Naive thymus-derived CD8-positive, alpha-beta T cell (primary cell): Measurements from ENCODE around the gene CFAP298. TPM values are rescaled to one million over a fixed set of nuclear protein-coding genes. Genes with fewer than 3 reads are reported as not detected.
"Not testable (repeated sequence)": the region's sequence is repeated elsewhere in the genome, so short reads cannot be mapped to it uniquely, and the experiment has no call there.

Source experiments
- ATAC-seq, 2 donors: fragments of 150-1000 bp; cut with Tn5 transposase in 1 of 2; sonication (Bioruptor Pico), chemical (Tn5 transposase) in 1 of 2; 1 replicate in 1 of 2; 2 replicates in 1 of 2; pipeline ENCODE4 v1.10.0; 2021; ENCODE audit warnings: mild to moderate bottlenecking in 2 of 2, moderate library complexity in 2 of 2
- POLR2A ChIA-PET: fragments of 350-600 bp; sonication (Branson Sonifier 250); formaldehyde crosslinking; loops from one replicate; lab custom pipeline; 2021; ENCODE audit warnings: antibody characterized with exemption; lab: Charles Lee
- DNase-seq, 10 donors: peaks; one replicate each; pipeline versions ENCODE4 v3.0.0 to v3.0.0-alpha.2; 2020 to 2022
- H3K27ac Mint-ChIP-seq, 10 donors: one replicate each; pipeline ENCODE4 v1.8.0; 2020 to 2022; ENCODE audit warnings: mild to moderate bottlenecking in 10 of 10, mixed read lengths in 10 of 10, moderate library complexity in 4 of 10, inconsistent platforms in 1 of 10
- H3K27me3 Mint-ChIP-seq, 5 donors: one replicate each; pipeline ENCODE4 v1.8.0; 2021 to 2022; ENCODE audit warnings: mixed read lengths in 5 of 5
- H3K36me3 Mint-ChIP-seq, 3 donors: one replicate each; pipeline ENCODE4 v1.8.0; 2020 to 2022; ENCODE audit warnings: mixed read lengths in 3 of 3, mild to moderate bottlenecking in 2 of 3, inconsistent platforms in 1 of 3
- H3K4me1 Mint-ChIP-seq, 4 donors: one replicate each; pipeline ENCODE4 v1.8.0; 2021 to 2022; ENCODE audit warnings: mixed read lengths in 4 of 4
- H3K4me3 Mint-ChIP-seq, 10 donors: one replicate each; pipeline ENCODE4 v1.8.0; 2020 to 2022; ENCODE audit warnings: mild to moderate bottlenecking in 10 of 10, mixed read lengths in 10 of 10, moderate library complexity in 6 of 10, inconsistent platforms in 1 of 10
- H3K9me3 Mint-ChIP-seq, 9 donors: one replicate each; pipeline ENCODE4 v1.8.0; 2020 to 2022; ENCODE audit warnings: mixed read lengths in 9 of 9, mild to moderate bottlenecking in 3 of 9, inconsistent platforms in 1 of 9, moderate library complexity in 1 of 9
- polyA plus RNA-seq, 3 donors: library from polyadenylated mRNA; unstranded; fragments of 300-500 nt; fragmentation: Illumina TruSeq; gene quantifications; one replicate each; pipeline ENCODE4 v1.2.3, GENCODE V29; 2021
- total RNA-seq, 8 experiments: library from RNA in 2 of 8; stranded (reverse) in 2 of 8; gene quantifications; one replicate each; pipeline ENCODE4 v1.2.3 and lab custom pipeline; 2021 to 2026

CFAP298 gene
- total and polyA plus RNA-seq, 5 experiments from 2014 or later: 35.0 to 64.2 (median 59.4) TPM

DNA sequence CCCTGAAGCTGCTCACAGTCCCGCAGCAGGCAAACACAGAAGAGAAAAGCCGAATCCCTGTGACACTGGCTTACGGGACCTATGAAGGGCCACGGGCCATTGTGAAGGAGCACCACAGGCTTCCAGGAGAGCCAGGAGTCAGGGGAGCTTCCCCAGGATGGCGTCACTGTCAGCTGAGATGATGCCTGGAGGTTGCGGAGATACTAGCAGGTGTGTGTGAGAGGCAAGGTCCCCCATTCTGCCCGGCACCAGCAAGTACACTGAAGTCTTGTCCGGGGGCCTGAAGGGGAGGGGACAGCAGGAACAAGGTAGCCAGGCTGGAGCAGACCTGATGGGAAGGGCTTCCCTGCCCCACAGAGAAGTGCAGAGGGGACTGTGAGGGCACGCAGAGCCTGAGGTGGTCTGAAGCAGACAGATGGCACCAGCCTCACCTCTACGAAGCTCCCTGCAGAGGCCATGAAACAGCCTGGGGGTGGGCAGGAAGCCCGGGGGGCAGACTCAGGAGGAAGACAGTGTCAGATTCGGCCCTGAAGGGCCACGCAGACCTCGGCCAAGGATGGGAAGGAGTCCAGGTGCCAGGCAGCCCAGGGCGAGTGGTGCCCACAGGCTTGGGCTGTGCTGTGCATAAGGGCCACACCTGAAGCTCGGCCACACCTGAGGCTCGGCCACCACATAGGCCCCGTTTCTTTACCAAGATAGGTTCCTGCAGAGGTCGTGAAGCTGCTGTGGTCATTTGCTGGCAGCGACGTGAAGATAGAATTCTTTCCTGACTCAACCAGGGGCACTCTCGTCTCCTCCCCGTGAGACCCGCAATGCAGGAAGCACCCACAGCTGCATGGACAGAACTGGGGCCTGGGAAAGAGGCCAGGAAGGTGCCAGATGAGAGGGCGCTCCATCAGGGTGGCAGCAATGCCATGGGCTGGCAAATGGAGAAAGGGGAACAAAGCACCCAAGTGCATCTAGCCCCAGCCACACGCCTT lies 36.9 kb downstream of the CFAP298 start:
- Mint-ChIP-seq H3K27me3 (peaks cover 0 to 2% (median 0%) of the 10 kb centered on the region in 5 donors), H3K36me3 (no peaks in the 10 kb centered on the region), H3K27ac (peak overlapping the region in 1 of 10 donors; percentile 57), H3K4me1 (peaks cover 0 to 15% (median 5%) of the 10 kb centered on the region in 4 donors), H3K9me3 (no peaks in the 10 kb centered on the region), H3K4me3 (no peak overlapping the region)
- DNase-seq (no peak), ATAC-seq (no peak)
- POLR2A ChIA-PET: interaction anchor here (0.6 kb wide), 1 partner anchor 128 kb away, joined by 3 read pairs; no protein-coding TSS in a partner anchor

DNA sequence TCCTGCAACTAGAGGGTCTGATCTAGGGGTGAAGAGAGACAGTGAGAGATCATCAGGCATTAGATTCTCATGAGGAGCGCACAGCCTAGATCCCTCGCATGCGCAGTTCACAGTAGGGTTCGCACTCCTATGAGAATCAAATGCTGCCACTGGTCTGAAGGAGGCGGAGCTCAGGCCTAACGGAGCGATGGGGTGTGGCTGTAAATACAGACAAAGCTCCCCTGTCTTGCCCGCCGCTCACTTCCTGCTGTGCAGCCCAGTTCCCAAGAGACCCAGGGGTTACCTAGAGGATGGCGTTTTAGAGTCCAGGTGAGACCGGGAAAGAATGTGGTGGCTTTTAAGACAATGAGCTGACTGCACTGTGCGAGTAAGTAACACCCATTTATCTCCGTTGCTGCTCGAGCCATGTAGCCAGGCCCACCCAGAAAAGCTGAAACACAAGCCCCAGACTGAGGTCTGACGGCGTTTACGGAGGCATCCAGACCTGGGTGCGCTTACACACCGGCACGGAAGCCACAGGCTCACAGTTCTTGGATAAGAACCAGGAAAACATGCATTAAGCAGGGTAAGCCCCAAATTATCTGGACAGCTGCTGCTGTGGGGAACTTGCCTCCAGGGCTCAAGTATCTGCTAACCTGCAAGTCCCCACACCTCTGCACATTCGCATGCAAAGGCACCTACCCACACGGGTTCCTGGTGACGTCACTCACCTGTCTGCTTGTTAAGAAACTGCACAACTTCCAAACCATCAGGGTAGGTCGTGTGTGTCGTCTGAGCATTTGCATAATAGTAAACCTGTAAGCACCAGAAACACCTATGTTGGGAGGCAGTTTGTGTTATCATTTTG lies 39.4 kb downstream of the CFAP298 start:
- Mint-ChIP-seq H3K27ac (no peak overlapping the region), H3K9me3 (no peaks in the 10 kb centered on the region), H3K27me3 (no peaks in the 10 kb centered on the region), H3K4me1 (peaks cover 7 to 26% (median 23%) of the 10 kb centered on the region in 4 donors), H3K4me3 (no peak overlapping the region), H3K36me3 (no peaks in the 10 kb centered on the region)
- DNase-seq (no peak), ATAC-seq (no peak)
- POLR2A ChIA-PET: no interaction called here

DNA sequence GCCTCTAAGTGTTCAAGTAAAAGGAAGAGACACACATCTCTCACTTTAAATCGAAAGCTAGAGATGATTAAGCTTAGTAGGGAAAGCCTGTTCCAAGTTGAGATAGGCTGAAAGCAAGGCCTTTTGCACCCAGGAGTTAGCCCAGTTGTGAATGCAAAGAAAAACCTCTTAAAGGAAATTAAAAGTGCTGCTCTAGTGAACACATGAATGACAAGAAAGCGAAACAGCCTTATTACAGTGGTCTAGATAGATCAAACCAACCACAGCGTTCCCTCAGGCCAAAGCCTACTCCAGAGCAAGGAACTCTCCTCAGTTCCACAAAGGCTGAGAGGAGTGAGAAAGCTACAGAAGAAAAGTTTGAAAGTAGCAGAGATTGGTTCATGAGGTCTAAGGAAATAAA lies 41.7 kb downstream of the CFAP298 start:
- peaks cover 0 to 4% (median 0%) of the 10 kb centered on the region in 9 donors for H3K9me3 Mint-ChIP-seq
- peaks cover 3 to 15% (median 11%) of the 10 kb centered on the region in 3 donors for H3K36me3 Mint-ChIP-seq
- H3K4me3 Mint-ChIP-seq: peak overlapping the region; percentile 89 to 98 (median 94)
- ATAC-seq (no peak), DNase-seq (no peak)
- peak overlapping the region in 9 of 10 donors; percentile 89 to 97 (median 95) for H3K27ac Mint-ChIP-seq
- no peaks in the 10 kb centered on the region for H3K27me3 Mint-ChIP-seq
- H3K4me1 Mint-ChIP-seq: peaks cover 8 to 27% (median 24%) of the 10 kb centered on the region in 4 donors
- POLR2A ChIA-PET: interaction anchor here (1.2 to 4.8 kb wide), 6 partner anchors 10 to 177 kb away, joined by 3 to 39 read pairs (median 8); partner anchors contain the start of genes CFAP298, EVA1C and URB1

DNA sequence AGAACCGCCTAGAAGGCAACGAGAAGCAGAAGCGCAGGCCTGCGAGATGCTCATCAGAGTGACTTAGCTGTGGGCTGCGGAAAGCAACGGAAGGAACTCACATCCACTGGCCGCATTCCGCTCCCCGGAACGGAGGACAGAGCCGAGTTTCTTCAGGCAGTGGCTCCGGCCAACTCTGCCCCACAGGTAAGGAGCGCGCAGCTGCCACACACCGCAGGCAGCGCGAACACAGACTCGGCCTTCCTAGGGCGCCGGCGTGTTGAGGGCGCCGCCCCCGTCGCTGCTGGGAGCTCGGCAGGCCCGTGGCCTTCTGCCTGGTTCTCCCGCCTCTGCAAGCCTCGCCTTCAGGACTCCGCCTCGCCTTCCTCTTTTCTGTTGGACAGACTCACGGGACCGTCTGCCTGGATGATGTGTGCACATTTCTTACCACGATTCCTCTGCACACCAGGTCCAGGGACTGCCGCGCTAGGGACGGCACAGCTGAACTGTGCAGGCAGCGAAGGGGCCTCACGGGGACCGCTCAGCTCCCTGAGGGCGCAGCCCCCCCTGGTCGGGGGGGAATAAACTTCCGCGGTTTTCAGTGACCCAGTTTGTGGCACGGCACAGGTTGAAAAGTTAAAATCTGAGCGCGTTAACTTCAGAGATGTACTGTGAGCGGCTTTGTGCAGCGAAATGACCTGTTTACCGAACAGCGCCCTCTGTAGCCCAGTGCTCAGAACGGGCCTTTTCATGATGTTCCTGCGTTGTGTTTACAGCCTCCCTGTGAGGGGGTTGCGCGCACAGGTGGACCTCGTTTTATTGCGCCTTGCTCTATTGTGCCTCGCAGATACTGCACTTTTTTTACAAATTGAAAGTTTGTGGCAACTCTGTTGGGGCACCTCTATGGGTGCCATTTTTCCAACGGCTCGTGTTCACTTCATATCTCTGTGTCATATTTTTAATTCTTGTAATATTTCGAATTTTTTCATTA lies 42.6 kb downstream of the CFAP298 start:
- no peaks in the 10 kb centered on the region for H3K27me3 Mint-ChIP-seq
- H3K4me1 Mint-ChIP-seq: peaks cover 8 to 27% (median 24%) of the 10 kb centered on the region in 4 donors
- peaks cover 0 to 13% (median 6%) of the 10 kb centered on the region in 9 donors for H3K9me3 Mint-ChIP-seq
- H3K36me3 Mint-ChIP-seq: peaks cover 12 to 25% (median 18%) of the 10 kb centered on the region in 3 donors
- peak overlapping the region; percentile 89 to 97 (median 94) for H3K27ac Mint-ChIP-seq
- peak; percentile 70 to 90 (median 80) for DNase-seq
- POLR2A ChIA-PET: interaction anchor here (0.6 to 4.8 kb wide), 12 partner anchors 9 to 1019 kb away, joined by 3 to 39 read pairs (median 4); partner anchors contain the start of genes CFAP298, DONSON, EVA1C and URB1
- peak overlapping the region; percentile 89 to 98 (median 94) for H3K4me3 Mint-ChIP-seq
- peak; percentile 88 to 90 for ATAC-seq

DNA sequence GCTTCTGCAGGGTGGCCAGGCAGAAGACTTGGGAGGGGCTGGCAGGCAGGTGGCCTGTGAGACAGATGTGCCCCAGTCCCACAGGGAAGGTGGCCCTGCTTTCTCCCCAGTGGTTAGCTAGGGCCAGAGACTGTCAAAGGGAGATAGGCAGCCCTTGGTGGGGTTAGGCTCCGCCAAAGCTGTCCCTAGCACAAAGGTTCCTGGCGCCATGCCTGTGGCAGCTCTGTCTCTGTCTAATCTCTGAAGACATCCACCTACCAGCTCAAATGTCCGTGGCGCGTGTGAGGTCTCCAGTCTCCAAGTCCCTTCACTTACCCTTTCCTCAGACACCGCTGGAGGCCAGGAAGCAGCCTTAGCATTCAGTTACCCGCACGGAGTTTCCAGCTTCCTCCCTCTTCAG lies 44.6 kb downstream of the CFAP298 start:
- ATAC-seq: no peak
- Mint-ChIP-seq H3K36me3 (peaks cover 14 to 30% (median 19%) of the 10 kb centered on the region in 3 donors), H3K27ac (no peak overlapping the region), H3K9me3 (peaks cover 0 to 15% (median 6%) of the 10 kb centered on the region in 9 donors), H3K4me3 (no peak overlapping the region), H3K27me3 (no peaks in the 10 kb centered on the region), H3K4me1 (peaks cover 8 to 32% (median 25%) of the 10 kb centered on the region in 4 donors)
- no peak for DNase-seq
- POLR2A ChIA-PET: interaction anchor here (4.8 kb wide), 1 partner anchor 156 kb away, joined by 39 read pairs; the partner anchor contains the start of gene EVA1C

DNA sequence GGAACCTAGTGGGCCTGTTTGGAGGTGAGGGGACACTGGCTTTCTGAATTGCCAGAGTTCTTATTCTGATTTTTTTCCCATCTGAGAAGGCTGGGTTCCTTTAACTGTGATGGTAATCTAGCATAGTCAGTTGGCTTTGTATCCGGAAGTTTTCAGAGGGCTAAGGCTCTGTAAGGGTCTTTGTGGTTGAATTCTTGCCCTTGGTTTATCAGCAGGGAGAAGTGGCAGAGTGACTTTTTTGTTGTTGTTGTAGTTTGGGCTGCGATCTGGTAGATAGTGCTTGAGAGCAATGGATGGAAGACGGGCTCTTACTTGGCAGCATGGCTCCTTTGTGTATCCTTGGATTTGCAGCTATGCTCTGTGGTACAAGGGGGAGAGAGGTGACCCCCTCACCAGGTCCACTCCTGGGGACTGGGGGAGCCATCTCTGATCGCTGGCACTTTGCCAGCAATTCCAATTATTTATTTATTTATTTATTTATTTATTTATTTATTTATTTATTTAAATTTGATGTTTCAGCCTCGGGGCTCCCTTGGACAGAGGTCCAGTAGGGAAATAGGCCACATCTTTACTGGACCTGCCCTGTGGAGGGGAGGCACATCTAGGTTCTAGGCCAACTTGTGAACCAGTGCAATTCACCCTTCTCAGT lies 45.3 kb downstream of the CFAP298 start:
- POLR2A ChIA-PET: no interaction called here
- peaks cover 0 to 15% (median 6%) of the 10 kb centered on the region in 9 donors for H3K9me3 Mint-ChIP-seq
- DNase-seq: no peak
- H3K36me3 Mint-ChIP-seq: peaks cover 14 to 30% (median 19%) of the 10 kb centered on the region in 3 donors
- peak overlapping the region in 1 of 10 donors; percentile 6 for H3K4me3 Mint-ChIP-seq
- no peaks in the 10 kb centered on the region for H3K27me3 Mint-ChIP-seq
- no peak overlapping the region for H3K27ac Mint-ChIP-seq
- no peak for ATAC-seq
- H3K4me1 Mint-ChIP-seq: peaks cover 11 to 39% (median 29%) of the 10 kb centered on the region in 4 donors

DNA sequence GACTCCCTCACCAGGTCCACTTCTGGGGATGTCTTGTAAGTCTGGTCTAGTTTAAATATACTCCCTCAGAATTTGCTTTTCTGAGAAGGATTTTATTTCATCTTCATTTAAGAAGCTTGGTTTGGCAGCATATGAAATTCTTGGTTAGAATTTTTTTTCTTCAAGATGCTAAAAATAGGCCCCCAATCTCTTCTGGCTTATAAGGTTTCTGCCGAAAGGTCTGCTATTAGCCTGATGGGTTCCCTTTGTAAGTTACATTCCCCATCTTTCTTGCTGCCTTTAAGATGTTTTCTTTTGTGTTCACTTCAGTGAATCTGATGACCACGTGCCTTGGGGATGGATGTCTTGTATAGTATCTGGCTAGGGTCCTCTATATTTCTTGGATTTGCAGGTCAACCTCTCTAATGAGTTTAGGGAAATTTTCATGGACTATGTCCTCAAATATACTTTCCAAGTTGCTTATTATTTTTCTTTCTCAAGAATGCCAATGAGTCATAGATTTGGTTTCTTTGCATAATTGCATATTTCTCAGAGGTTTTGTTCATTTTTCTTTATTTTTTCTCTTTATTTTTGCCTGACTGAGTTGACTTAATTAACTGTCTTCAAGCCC lies 46.2 kb downstream of the CFAP298 start:
- POLR2A ChIA-PET: no interaction called here
- Mint-ChIP-seq H3K27me3 (no peaks in the 10 kb centered on the region), H3K27ac (no peak overlapping the region), H3K36me3 (peaks cover 14 to 30% (median 19%) of the 10 kb centered on the region in 3 donors), H3K9me3 (peaks cover 0 to 15% (median 6%) of the 10 kb centered on the region in 9 donors), H3K4me3 (no peak overlapping the region), H3K4me1 (peaks cover 11 to 37% (median 30%) of the 10 kb centered on the region in 4 donors)
- no peak for ATAC-seq
- DNase-seq: no peak

DNA sequence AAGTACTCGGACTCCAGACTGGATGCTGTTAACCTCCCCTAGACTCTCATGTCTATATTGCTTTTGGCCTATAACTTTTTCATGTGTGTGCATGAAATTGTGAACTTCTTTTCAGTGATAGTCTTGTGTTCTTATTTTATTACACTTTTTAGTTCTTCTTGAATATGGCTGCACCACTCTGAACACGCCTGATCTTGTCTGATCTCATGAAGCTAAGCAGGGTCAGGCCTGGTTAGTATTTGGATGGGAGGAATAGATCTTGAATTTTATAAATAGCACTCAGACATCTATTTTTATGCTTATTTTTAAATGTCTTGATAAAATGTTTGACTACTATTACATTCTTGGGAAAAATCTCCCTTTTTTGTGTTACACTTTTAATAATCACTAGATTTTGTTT lies 49.3 kb downstream of the CFAP298 start:
- Mint-ChIP-seq H3K27ac (peak overlapping the region in 4 of 10 donors; percentile 3 to 53 (median 35)), H3K27me3 (no peaks in the 10 kb centered on the region), H3K4me3 (no peak overlapping the region), H3K9me3 (peaks cover 0 to 15% (median 6%) of the 10 kb centered on the region in 9 donors), H3K36me3 (peaks cover 14 to 30% (median 19%) of the 10 kb centered on the region in 3 donors), H3K4me1 (peaks cover 6 to 28% (median 9%) of the 10 kb centered on the region in 4 donors)
- ATAC-seq (no peak), DNase-seq (peak in 3 of 10 donors; percentile 6 to 15 (median 12))
- POLR2A ChIA-PET: no interaction called here

DNA sequence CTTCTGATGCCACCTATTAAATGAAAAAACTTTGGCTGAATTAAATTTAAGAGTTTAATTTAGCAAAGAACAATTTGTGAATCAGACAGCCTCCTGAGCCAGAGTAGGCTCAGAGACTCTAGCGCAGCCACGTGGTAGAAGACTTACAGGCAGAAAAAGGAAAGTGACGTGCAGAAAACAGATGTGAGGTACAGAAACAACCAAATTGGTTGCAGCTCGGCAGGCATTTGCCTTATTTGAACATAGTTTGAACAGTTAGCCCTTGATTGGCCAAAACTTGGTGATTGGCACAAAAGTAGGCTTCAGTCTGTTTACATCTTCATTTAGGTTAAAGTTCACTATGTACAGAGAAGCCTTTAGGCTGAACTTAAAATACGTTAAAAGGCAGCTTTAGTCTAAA lies 49.8 kb downstream of the CFAP298 start:
- Mint-ChIP-seq H3K9me3 (peaks cover 0 to 15% (median 6%) of the 10 kb centered on the region in 9 donors), H3K4me1 (peaks cover 7 to 25% (median 10%) of the 10 kb centered on the region in 4 donors), H3K27ac (peak overlapping the region in 6 of 10 donors; percentile 0 to 51 (median 10)), H3K4me3 (no peak overlapping the region), H3K27me3 (no peaks in the 10 kb centered on the region), H3K36me3 (peaks cover 14 to 30% (median 19%) of the 10 kb centered on the region in 3 donors)
- POLR2A ChIA-PET: no interaction called here
- ATAC-seq (peak in 1 of 2 donors; percentile 87), DNase-seq (peak in 6 of 10 donors; percentile 8 to 44 (median 33))

DNA sequence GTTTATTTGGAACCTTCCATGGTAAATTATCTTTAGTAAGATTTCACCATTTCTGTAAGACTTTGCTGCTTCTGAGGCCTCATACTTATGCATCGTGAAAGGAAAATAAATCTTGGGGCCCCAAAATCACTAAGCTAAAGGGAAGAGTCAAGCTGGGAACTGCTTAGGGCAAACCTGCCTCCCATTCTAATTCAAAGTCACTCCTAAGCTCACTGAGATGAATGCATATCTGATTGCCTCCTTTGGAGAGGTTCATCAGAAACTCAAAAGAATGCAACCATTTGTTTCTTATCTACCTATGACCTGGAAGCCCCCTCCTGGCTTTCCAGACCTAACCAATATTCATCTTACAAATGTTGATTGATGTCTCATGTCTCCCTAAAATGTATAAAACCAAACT lies 50.7 kb downstream of the CFAP298 start:
- peaks cover 0 to 15% (median 6%) of the 10 kb centered on the region in 9 donors for H3K9me3 Mint-ChIP-seq
- H3K36me3 Mint-ChIP-seq: peaks cover 14 to 25% (median 14%) of the 10 kb centered on the region in 3 donors
- H3K27ac Mint-ChIP-seq, DNase-seq, ATAC-seq, H3K4me3 Mint-ChIP-seq, POLR2A ChIA-PET, H3K27me3 Mint-ChIP-seq: not testable (repeated sequence)
- peaks cover 5 to 25% (median 9%) of the 10 kb centered on the region in 4 donors for H3K4me1 Mint-ChIP-seq
